ENCODE data around the gene DCLK1. TPM values are rescaled to one million over a fixed set of nuclear protein-coding genes. Genes with fewer than 3 reads are reported as not detected.

Gene DCLK1
- total RNA-seq, 1 experiment from 2014 or later = 36.2 TPM

DNA sequence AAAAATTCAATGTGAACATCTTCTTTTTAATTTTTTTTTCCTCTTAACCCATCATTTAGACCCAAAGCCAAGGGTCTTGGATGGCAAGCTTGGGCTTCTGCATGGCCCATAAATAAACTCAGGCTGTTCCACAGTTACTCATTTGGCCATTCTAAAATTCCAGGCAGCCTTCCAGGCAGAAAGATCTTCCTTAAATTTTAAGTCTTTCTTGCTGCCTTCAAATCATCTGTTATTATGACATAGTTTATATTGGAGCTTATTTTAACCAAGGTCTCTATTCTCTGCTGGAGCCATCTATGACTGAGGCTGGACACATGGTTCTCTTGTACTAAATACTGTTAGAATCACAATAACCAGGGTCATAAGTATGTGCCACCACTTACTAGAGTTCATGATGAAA, 337.4 kb downstream of the DCLK1 start:
- Mint-ChIP-seq H3K4me3 (no peak overlapping the region), H3K4me1 (peaks cover 15 to 20% of the 10 kb centered on the region in 2 experiments), H3K9me3 (no peaks in the 10 kb centered on the region), H3K36me3 (ENCODE audit: insufficient read depth in 1 of 3, low read depth in 3 of 3) (no peaks in the 10 kb centered on the region), H3K27me3 (ENCODE audit: low read depth) (no peaks in the 10 kb centered on the region), H3K27ac (no peak overlapping the region)
- Histone ChIP-seq H4K91ac (ENCODE audit: insufficient read length, low read depth, low read length) (no peak overlapping the region), H2BK15ac (ENCODE audit: low read depth, low read length) (no peak overlapping the region), H3K4me2 (ENCODE audit: insufficient read depth, insufficient read length, low read length) (no peak overlapping the region), H4K20me1 (ENCODE audit: control insufficient read depth, insufficient read depth, insufficient read length) (no peaks in the 10 kb centered on the region), H3K56ac (ENCODE audit: insufficient read length, low read depth, low read length) (no peak overlapping the region), H3T11ph (ENCODE audit: low read length) (no peak overlapping the region), H3K14ac (ENCODE audit: insufficient read depth, low read length) (no peak overlapping the region), H2BK5ac (ENCODE audit: insufficient read length, low read length) (no peak overlapping the region), H3K18ac (ENCODE audit: insufficient read length, low read depth, low read length) (no peak overlapping the region), H2AFZ (ENCODE audit: low read length) (no peak overlapping the region), H3K4me1 (ENCODE audit: insufficient read depth, low read length) (no peaks in the 10 kb centered on the region), H3K9me3 (ENCODE audit: control insufficient read depth, low read depth, low read length) (no peaks in the 10 kb centered on the region), H3K9ac (ENCODE audit: extremely low read depth, insufficient read length, low read length) (no peak overlapping the region), H2AK5ac (ENCODE audit: insufficient read length, low read length) (no peak overlapping the region), H3K27me3 (ENCODE audit: insufficient read depth, low read length) (no peaks in the 10 kb centered on the region), H4K8ac (replicated peaks; ENCODE audit: insufficient read length, low read depth, low read length) (no peak overlapping the region), H2BK120ac (ENCODE audit: low read depth, low read length, poor library complexity, severe bottlenecking) (no peak overlapping the region), H2BK20ac (ENCODE audit: low read depth, low read length, poor library complexity, severe bottlenecking) (no peak overlapping the region), H3K4ac (ENCODE audit: low read depth, low read length) (no peak overlapping the region), H2BK12ac (ENCODE audit: insufficient read length, low read depth, low read length) (no peak overlapping the region), H3K27ac (ENCODE audit: insufficient read length, low read depth, low read length) (no peak overlapping the region), H3K79me2 (ENCODE audit: insufficient read depth, low read length) (no peaks in the 10 kb centered on the region), H3K79me1 (ENCODE audit: insufficient read depth, low read depth, low read length, poor library complexity, severe bottlenecking) (no peaks in the 10 kb centered on the region), H3K23me2 (ENCODE audit: insufficient read length, low read depth, low read length, poor library complexity, severe bottlenecking) (no peaks in the 10 kb centered on the region), H3K23ac (ENCODE audit: insufficient read length, low read depth, low read length) (no peak overlapping the region), H4K5ac (ENCODE audit: insufficient read length, low read depth, low read length) (no peak overlapping the region)
- DNase-seq = no peak
- TF ChIP-seq, protein P1, sequence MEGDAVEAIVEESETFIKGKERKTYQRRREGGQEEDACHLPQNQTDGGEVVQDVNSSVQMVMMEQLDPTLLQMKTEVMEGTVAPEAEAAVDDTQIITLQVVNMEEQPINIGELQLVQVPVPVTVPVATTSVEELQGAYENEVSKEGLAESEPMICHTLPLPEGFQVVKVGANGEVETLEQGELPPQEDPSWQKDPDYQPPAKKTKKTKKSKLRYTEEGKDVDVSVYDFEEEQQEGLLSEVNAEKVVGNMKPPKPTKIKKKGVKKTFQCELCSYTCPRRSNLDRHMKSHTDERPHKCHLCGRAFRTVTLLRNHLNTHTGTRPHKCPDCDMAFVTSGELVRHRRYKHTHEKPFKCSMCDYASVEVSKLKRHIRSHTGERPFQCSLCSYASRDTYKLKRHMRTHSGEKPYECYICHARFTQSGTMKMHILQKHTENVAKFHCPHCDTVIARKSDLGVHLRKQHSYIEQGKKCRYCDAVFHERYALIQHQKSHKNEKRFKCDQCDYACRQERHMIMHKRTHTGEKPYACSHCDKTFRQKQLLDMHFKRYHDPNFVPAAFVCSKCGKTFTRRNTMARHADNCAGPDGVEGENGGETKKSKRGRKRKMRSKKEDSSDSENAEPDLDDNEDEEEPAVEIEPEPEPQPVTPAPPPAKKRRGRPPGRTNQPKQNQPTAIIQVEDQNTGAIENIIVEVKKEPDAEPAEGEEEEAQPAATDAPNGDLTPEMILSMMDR (conservative IDR thresholded peaks at IDR 0.05) = no peak
